Stimulated activated CD4-positive, alpha-beta T cell treated with anti-CD3 and anti-CD28 coated beads, Interleukin-15, amount 100 ng/mL, for 24 hours (primary cell): ENCODE results near the gene DBNDD2.
A peak's percentile ranks its signal among the peaks of the same experiment; 100 is the strongest.

Experiments used
- DNase-seq: peaks from one replicate; pipeline ENCODE4 v3.0.0-alpha.2; 2020

Gene DBNDD2

DNA sequence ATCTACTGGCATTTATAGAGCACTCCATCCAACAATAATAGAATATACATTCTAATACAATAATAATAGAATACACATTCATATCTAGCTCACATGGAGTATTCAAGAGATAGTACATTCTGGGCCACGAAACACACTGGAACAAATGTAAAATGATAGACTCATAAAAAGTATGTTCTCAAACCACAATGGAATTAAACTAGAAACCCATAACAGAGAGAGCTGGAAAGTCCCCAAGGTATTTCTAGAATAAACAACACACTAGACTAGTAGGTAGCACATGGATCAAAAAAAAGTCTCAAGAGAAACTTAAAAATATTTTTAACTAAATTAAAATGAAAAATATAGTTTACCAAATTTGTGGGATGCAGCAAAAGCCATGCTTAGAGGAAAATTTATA lies 20.8 kb upstream of the DBNDD2 start:
- DNase-seq = no peak

GRCh38 chr20:45390931-45391330 lies 17.2 kb upstream of the DBNDD2 start:
- no peak for DNase-seq

DNA sequence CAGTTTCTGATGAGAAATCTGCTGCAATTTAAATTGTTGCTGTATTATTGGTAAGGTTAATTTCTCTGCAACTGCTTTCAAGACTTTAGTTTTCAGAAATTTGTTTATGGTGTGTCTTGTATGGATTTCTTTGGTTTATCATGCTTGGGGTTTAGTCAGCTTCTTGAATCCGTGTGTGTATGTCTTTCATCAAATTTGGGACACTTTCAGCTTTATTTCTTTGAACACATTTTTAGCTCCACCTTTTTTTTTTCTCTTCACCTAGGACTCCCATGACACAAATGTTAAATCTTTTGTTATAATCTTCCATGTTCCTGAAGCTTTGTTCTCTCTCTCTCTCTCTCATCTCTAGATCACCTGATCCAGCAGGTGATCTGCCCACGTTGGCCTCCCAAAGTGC lies 16.5 kb upstream of the DBNDD2 start:
- no peak for DNase-seq

DNA sequence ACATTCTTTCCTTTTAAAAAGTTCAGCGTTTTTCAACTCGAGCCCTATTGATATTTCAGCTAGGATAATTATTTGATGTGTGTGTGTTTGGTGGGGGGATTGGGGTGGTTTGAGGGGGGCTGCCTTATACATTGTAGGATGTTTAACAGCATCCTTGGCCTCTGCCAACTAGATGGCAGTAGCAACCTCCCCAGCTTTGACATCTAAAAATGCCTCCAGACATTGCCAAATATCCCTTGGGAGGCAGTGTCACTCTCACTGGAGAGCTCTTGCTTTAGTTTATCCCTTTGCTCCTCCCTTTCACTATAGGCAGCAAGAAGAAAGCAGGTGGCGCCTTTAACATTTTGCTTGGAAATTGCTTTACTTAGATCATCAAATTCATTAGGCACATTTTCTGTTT lies 15.4 kb upstream of the DBNDD2 start:
- DNase-seq = no peak

DNA sequence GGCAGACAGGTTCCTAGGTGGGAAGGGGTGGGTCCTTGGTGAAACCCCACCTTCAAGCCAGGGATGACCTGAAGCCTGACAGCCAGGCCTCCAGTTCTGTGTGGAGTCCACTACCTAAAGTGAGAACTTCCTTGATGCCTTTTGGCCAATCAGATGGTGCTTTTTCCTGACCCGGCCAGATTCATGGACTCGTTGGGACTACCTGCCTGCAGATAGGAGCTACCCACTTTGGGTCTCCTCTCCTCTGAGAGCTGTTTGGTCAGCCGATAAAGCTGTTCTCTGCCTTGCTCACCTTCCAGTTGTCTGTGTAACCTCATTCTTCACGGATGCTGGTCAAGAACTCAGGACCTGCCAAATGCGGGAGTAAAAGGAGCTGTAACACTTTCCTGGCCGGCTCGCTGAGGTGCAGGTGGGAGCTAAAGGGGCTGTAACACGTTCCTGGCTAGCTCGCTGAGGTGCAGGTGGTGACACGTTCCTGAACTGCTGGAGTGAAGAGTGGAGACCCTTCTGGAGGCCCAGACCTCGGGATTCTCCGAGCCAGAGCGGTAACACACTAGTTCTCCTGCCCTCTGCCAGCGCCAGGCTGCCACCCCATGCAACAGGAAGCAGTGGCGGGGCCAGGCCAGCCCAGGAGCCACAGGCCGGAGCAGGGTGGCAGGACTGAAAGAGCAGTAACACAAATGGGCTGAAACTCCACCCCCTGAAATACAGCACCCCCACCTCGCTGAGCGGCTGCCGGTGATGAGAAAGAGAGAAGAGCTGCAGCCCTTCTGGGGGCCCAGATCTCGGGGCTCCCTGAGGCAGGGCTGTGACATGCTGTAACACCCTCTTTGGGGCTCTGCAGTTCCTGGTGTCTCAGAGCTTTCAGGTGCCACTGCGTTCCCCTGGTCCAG lies 13.6 kb upstream of the DBNDD2 start:
- no peak for DNase-seq

- no peak for DNase-seq
Measured at GRCh38 chr20:45395114-45395415, 13.0 kb upstream of the DBNDD2 start.

DNA sequence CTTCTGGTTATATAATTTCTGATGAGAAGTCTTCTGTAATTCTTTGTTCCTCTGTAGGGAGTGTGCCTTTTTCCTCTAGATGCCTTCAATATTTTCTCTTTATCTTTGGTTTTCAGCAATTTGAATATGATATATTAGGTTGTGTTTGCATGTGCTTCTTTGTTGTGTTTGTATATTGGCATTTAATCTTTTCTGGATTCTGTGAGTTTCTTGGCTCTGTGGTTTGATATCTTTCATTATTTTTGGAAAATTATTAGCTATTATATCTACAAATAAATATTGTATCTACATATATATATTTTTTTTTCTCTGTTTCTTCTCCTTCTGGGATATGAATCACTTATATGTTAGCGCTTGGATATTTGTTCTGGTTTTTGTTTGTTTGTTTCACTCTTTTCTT lies 9.1 kb upstream of the DBNDD2 start:
- DNase-seq = no peak

DNA sequence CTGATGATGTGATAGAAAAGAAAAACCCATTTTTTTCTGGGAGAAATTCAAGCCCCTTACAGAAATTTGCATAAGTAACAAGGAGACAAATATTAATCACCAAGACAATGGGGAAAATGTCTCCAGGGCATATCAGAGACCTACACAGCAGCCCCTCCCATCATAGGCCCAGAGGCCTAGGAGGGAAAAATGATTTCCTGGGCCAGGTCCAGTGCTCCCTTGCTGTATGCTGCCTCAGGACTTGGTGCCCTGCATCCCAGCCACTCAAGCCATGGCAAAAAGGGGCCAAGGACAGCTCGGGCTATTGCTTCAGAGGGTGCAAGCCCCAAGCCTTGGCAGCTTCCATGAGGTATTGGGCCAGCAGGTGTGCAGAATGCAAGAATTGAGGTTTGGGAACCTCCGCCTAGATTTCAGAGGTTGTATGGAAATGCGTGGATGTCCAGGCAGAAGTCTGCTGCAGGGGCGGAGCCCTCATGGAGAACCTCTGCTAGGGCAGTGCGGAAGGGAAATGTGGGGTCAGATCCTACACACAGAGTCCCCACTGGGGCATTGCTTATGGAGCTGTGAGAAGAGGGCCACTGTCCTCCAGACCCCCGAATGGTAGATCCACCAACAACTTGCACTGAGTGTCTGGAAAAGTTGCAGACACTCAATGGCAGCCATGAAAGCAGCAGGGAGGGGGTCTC lies 7.6 kb upstream of the DBNDD2 start:
- no peak for DNase-seq

- no peak for DNase-seq
Measured at GRCh38 chr20:45402946-45403345, 5.1 kb upstream of the DBNDD2 start.

DNA sequence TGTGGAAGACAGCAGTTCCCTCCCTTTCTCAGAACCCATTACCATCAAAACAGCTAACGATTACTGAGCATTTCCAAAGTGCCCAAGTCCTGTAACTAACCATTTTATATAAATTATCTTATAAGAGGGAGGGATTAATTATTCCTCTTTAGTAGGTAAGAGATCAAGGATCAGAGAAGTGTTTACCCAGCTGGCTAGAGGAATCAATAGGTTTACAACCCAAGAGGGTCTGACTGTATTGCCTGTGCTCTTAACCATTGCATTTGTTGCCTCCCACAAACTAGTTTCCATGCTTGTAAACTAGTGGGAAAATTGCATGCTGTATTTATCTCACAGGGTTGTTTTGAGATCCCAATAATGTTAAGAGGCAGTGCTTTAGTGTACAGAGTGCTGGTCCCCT lies 3.7 kb upstream of the DBNDD2 start:
- DNase-seq = no peak

GRCh38 chr20:45405571-45406259 lies 2.4 kb upstream of the DBNDD2 start:
- DNase-seq = no peak

DNA sequence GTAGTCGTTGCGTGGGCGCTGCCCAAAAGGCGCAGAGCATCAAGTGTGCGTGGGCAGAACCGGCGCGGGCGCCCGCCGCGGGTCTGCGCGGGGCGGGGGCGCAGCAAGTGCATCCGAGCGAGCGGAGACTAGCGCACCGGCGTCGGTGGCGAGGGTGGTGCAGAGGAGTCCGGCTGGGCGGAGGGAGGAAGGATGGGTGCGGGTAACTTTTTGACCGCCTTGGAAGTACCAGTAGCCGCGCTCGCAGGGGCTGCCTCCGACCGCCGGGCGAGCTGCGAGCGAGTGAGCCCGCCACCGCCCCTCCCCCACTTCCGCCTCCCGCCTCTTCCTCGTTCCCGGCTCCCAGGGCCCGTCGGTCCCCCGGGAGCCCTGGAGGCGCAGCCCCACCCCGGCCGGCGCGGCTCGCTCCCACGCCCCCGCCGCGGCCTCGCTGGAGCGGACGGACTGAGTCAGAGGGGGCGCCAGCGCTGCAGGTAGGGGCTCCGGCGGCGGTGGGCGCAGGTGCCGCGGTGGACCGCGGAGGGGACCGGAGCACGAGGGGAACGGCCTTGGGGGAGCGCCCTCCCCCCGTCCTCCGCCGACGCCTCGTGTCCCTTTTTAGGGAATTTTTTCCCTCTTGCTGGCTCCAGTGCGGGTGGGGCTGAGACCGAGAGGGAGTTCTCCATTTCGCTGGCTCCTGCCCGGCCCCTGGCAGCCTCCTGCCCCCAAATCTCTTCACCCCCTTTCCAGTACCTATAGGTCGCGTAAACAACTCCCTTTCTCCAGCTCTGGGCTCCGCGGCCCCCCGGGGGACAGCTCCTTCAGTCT lies 1.6 kb upstream of the DBNDD2 start:
- DNase-seq = peak; percentile 71

DNA sequence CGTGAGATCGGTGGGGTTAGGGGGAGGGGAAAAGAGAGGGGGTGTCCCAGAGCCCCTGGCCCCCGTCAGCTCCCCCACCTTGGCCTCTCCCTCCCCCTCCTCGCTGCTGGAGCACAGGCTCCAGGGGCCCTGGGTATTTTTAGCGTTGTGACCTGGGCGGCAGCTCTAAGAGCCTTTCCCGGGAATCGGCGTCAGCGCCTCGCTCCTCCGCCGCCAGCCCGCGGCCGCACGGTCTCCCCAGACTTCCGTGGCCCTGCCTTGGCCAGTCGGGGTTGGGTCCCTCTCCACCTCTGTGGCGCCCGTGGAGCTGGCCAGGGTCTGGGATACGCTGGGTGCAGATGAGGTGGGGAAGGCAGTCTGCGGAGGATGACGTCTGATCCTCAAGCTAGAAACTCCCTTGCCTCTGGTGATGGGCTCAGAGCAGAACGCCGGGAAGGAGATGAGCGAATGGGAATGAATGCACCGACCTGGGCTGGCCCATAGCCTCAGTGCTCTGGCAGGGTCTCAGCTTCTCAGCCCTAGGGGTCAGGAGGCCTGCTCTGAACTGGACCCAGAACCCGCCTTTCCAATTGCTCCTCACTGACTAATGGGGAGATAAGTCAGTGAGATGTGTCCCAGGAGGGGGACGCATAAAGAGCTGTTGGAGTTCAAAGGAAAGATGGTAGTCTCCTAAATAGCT lies 883 bp upstream of the DBNDD2 start:
- peak; percentile 26 for DNase-seq

GRCh38 chr20:45408646-45409213 lies 641 bp downstream of the DBNDD2 start:
- DNase-seq = no peak

GRCh38 chr20:45409521-45410272 lies 1.6 kb downstream of the DBNDD2 start:
- no peak for DNase-seq

GRCh38 chr20:45410887-45411286 lies 2.8 kb downstream of the DBNDD2 start:
- DNase-seq = no peak

DNA sequence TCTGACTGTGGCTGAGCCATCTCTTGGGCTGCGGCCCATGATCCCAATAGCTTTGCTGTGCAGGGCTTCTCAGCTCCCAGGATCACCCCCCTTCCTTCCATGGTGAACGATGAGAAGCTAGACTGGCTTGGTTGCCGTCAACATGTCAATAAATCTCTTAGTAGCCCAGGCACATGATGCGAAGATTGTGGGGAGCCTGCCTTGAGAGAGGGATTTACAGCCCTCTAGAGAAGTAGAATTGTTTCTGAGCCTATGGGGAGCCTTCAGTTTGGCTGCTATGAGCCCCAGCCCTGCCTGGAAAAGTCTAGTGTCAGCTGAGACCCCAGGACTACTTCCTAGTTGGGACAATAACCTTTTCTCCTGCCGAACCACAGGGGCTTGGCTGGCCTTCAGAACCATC lies 4.6 kb downstream of the DBNDD2 start:
- no peak for DNase-seq

DNA sequence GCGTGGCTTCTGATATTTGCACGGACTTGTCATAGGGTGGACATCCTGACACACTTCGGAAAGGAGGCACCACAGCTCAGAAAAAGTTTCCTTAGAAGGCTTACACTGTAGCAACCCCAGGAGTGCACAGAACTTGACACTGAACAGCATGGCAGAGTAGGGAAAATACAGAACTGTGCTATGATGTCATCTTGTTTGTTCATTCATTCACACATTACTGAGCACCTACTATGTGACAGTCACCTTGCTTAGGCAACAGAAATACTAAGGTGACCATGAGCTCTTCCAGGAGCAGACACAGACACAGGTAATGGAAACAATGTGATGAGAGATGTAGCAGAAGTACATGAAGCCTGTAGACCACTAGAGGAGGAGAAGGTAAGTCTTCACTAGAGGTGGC lies 5.4 kb downstream of the DBNDD2 start:
- DNase-seq = no peak

GRCh38 chr20:45415822-45416637 lies 7.9 kb downstream of the DBNDD2 start, which contains the start of gene PIGT:
Gene PIGT (plus strand): TSS chr20:45416141. CDS start chr20:45416157, 16 bp downstream.
- DNase-seq = peak; percentile 91

GRCh38 chr20:45416917-45417316 lies 8.8 kb downstream of the DBNDD2 start:
- DNase-seq = no peak
